Measurements from ENCODE around the gene SYNDIG1.

DNA sequence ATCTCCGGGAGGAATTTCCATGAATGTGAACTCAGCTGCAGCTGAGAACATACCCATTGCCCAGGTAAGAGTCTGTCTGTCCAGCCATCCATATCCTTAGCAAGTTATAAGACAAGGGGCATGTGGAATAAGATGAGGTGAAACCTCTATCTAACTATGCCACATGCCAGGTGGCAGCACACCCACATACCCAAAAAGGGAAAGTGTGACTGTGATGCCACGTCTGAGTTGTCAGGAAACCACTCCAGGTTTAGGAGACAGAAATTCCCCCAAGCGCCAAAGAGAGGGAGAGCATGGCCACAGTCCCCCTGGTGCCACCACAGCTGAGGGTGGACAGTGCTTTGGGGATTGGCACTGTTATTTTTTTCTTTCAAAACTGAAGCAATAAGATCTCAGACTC lies 36.7 kb downstream of the SYNDIG1 start:
- TF ChIP-seq, protein P1, sequence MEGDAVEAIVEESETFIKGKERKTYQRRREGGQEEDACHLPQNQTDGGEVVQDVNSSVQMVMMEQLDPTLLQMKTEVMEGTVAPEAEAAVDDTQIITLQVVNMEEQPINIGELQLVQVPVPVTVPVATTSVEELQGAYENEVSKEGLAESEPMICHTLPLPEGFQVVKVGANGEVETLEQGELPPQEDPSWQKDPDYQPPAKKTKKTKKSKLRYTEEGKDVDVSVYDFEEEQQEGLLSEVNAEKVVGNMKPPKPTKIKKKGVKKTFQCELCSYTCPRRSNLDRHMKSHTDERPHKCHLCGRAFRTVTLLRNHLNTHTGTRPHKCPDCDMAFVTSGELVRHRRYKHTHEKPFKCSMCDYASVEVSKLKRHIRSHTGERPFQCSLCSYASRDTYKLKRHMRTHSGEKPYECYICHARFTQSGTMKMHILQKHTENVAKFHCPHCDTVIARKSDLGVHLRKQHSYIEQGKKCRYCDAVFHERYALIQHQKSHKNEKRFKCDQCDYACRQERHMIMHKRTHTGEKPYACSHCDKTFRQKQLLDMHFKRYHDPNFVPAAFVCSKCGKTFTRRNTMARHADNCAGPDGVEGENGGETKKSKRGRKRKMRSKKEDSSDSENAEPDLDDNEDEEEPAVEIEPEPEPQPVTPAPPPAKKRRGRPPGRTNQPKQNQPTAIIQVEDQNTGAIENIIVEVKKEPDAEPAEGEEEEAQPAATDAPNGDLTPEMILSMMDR (IDR thresholded peaks at IDR 0.05) = no peak
- no peak for TF ChIP-seq POLR2A (IDR thresholded peaks at IDR 0.05)
